Karpas-422 (cell line): Measurements from ENCODE around the gene TNIP3. TPM values are rescaled to one million over a fixed set of nuclear protein-coding genes. Genes with fewer than 3 reads are reported as not detected.

Experiments
- DNase-seq: peaks from one replicate; pipeline ENCODE4 v3.0.0-alpha.2; 2015
- H2AFZ ChIP-seq: fragments of 200-600 bp; sonication (generic); 2 replicates; pipeline ENCODE4 v1.6.1; 2014; ENCODE audit warnings: antibody characterized with exemption, low read length, mixed read lengths
- H3K27ac ChIP-seq: fragments of 200-600 bp; sonication (generic); 2 replicates; pipeline ENCODE4 v1.5.1; 2014; ENCODE audit warnings: mild to moderate bottlenecking, low read length, moderate library complexity
- H3K27me3 ChIP-seq: fragments of 200-600 bp; sonication (generic); 2 replicates; pipeline ENCODE4 v1.6.1; 2014; ENCODE audit warnings: low read length, mixed read lengths
- H3K36me3 ChIP-seq: fragments of 200-600 bp; sonication (generic); 2 replicates; pipeline ENCODE4 v1.6.1; 2014; ENCODE audit warnings: low read length, mixed read lengths; ENCODE audit not compliant: insufficient read depth
- H3K4me1 ChIP-seq: fragments of 200-600 bp; sonication (generic); 2 replicates; pipeline ENCODE4 v1.6.1; 2014; ENCODE audit warnings: mild to moderate bottlenecking, low read length, mixed read lengths
- H3K4me2 ChIP-seq: fragments of 200-600 bp; sonication (generic); 2 replicates; pipeline ENCODE4 v1.6.1; 2014; ENCODE audit warnings: low read length, low read depth, mild to moderate bottlenecking; ENCODE audit not compliant: poor library complexity, severe bottlenecking
- H3K4me3 ChIP-seq: fragments of 200-600 bp; sonication (generic); 2 replicates; pipeline ENCODE4 v1.5.1; 2014; ENCODE audit warnings: mild to moderate bottlenecking, antibody characterized with exemption, low read length, mixed read lengths
- H3K79me2 ChIP-seq: fragments of 200-600 bp; sonication (generic); 2 replicates; pipeline ENCODE4 v1.6.1; 2014; ENCODE audit warnings: mild to moderate bottlenecking, low read length, mixed read lengths
- H3K9ac ChIP-seq: fragments of 200-600 bp; sonication (generic); 2 replicates; pipeline ENCODE4 v1.6.0; 2014; ENCODE audit warnings: low read length
- H3K9me2 ChIP-seq: fragments of 200-600 bp; sonication (generic), shearing (Covaris generic); replicated peaks from 2 replicates; pipeline ENCODE4 v1.6.0; 2014; ENCODE audit warnings: mild to moderate bottlenecking, low read length, moderate library complexity; ENCODE audit not compliant: insufficient read depth
- H3K9me3 ChIP-seq: fragments of 300-700, 200-600 bp; sonication (generic); 2 replicates; pipeline ENCODE4 v1.6.1; 2014; ENCODE audit warnings: low read length, mixed read lengths
- H4K20me1 ChIP-seq: fragments of 200-600 bp; sonication (generic); 2 replicates; pipeline ENCODE4 v1.6.1; 2014; ENCODE audit warnings: mild to moderate bottlenecking, antibody characterized with exemption, low read length, low read depth; ENCODE audit not compliant: insufficient read depth
- total RNA-seq: library from RNA; depleted of rRNA; stranded (reverse); fragments of >200 nt; shearing (Covaris generic); gene quantifications from 2 replicates; pipeline ENCODE4 v1.2.3, GENCODE V29; 2014; ENCODE audit warnings: low replicate concordance

TNIP3 gene
- total RNA-seq, 1 experiment from 2014 or later = not detected

GRCh38 chr4:121139533-121140222, 24.4 kb downstream of the TNIP3 start:
- Histone ChIP-seq H3K4me2 (no peak overlapping the region), H3K27me3 (0 out of 2 replicates have a peak, but pooled peaks cover 2% of the 10 kb centered on the region), H3K79me2 (no peaks in the 10 kb centered on the region), H4K20me1 (no peaks in the 10 kb centered on the region), H3K4me1 (no peaks in the 10 kb centered on the region), H3K4me3 (no peak overlapping the region), H3K9ac (no peak overlapping the region), H2AFZ (no peak overlapping the region), H3K36me3 (no peaks in the 10 kb centered on the region), H3K9me2 (no peaks in the 10 kb centered on the region), H3K27ac (no peak overlapping the region), H3K9me3 (no peaks in the 10 kb centered on the region)
- DNase-seq = no peak

GRCh38 chr4:121138039-121138825, 25.9 kb downstream of the TNIP3 start:
- no peak for DNase-seq

GRCh38 chr4:121130326-121130660, 33.8 kb downstream of the TNIP3 start:
- no peak for DNase-seq
- no peaks in the 10 kb centered on the region for H4K20me1 ChIP-seq
- no peaks in the 10 kb centered on the region for H3K9me2 ChIP-seq

More at GRCh38 chr4:121138039-121138825, 25.9 kb downstream of the TNIP3 start:
- Histone ChIP-seq H3K27ac (no peak overlapping the region), H3K4me3 (no peak overlapping the region), H3K9ac (no peak overlapping the region), H2AFZ (no peak overlapping the region), H3K27me3 (no peaks in the 10 kb centered on the region), H3K4me2 (no peak overlapping the region), H3K9me3 (no peaks in the 10 kb centered on the region), H3K9me2 (no peaks in the 10 kb centered on the region), H3K79me2 (no peaks in the 10 kb centered on the region), H4K20me1 (no peaks in the 10 kb centered on the region), H3K36me3 (no peaks in the 10 kb centered on the region), H3K4me1 (no peaks in the 10 kb centered on the region)

GRCh38 chr4:121129606-121130325, 34.4 kb downstream of the TNIP3 start:
- Histone ChIP-seq H4K20me1 (no peaks in the 10 kb centered on the region), H3K9me2 (no peaks in the 10 kb centered on the region), H3K9me3 (no peaks in the 10 kb centered on the region), H3K27me3 (no peaks in the 10 kb centered on the region), H3K4me1 (no peaks in the 10 kb centered on the region), H2AFZ (no peak overlapping the region), H3K27ac (no peak overlapping the region), H3K4me3 (no peak overlapping the region), H3K36me3 (no peaks in the 10 kb centered on the region), H3K4me2 (no peak overlapping the region), H3K79me2 (no peaks in the 10 kb centered on the region), H3K9ac (no peak overlapping the region)
- DNase-seq = no peak

More at GRCh38 chr4:121130326-121130660, 33.8 kb downstream of the TNIP3 start:
- no peak overlapping the region for H3K27ac ChIP-seq
- no peak overlapping the region for H3K4me2 ChIP-seq
- H2AFZ ChIP-seq = no peak overlapping the region
- no peaks in the 10 kb centered on the region for H3K9me3 ChIP-seq
- no peaks in the 10 kb centered on the region for H3K36me3 ChIP-seq
- H3K4me3 ChIP-seq = no peak overlapping the region
- no peaks in the 10 kb centered on the region for H3K4me1 ChIP-seq
- no peak overlapping the region for H3K9ac ChIP-seq
- no peaks in the 10 kb centered on the region for H3K27me3 ChIP-seq
- H3K79me2 ChIP-seq = no peaks in the 10 kb centered on the region

- no peak for DNase-seq
- no peaks in the 10 kb centered on the region for H3K9me2 ChIP-seq
- no peak overlapping the region for H3K9ac ChIP-seq
- H3K4me2 ChIP-seq = no peak overlapping the region
- H3K79me2 ChIP-seq = no peaks in the 10 kb centered on the region
- no peaks in the 10 kb centered on the region for H4K20me1 ChIP-seq
- H3K4me1 ChIP-seq = no peaks in the 10 kb centered on the region
- no peak overlapping the region for H2AFZ ChIP-seq
- H3K9me3 ChIP-seq = no peaks in the 10 kb centered on the region
- no peak overlapping the region for H3K4me3 ChIP-seq
- no peak overlapping the region for H3K27ac ChIP-seq
- no peaks in the 10 kb centered on the region for H3K27me3 ChIP-seq
- H3K36me3 ChIP-seq = no peaks in the 10 kb centered on the region
These were observed 37.0 kb downstream of the TNIP3 start for GRCh38 chr4:121127100-121127499.

GRCh38 chr4:121126449-121127006, 37.6 kb downstream of the TNIP3 start:
- H3K4me2 ChIP-seq = no peak overlapping the region
- H3K79me2 ChIP-seq = no peaks in the 10 kb centered on the region
- no peak overlapping the region for H3K27ac ChIP-seq
- no peaks in the 10 kb centered on the region for H3K9me3 ChIP-seq
- H3K9ac ChIP-seq = no peak overlapping the region
- H3K9me2 ChIP-seq = no peaks in the 10 kb centered on the region
- no peaks in the 10 kb centered on the region for H3K4me1 ChIP-seq
- no peak overlapping the region for H3K4me3 ChIP-seq
- no peaks in the 10 kb centered on the region for H3K36me3 ChIP-seq
- H2AFZ ChIP-seq = no peak overlapping the region
- no peaks in the 10 kb centered on the region for H4K20me1 ChIP-seq
- no peaks in the 10 kb centered on the region for H3K27me3 ChIP-seq
- DNase-seq = no peak

GRCh38 chr4:121125498-121125885, 38.6 kb downstream of the TNIP3 start:
- Histone ChIP-seq H3K79me2 (no peaks in the 10 kb centered on the region), H2AFZ (no peak overlapping the region), H3K9me3 (no peaks in the 10 kb centered on the region), H3K4me2 (no peak overlapping the region), H3K9me2 (no peaks in the 10 kb centered on the region), H3K27ac (no peak overlapping the region), H3K4me1 (no peaks in the 10 kb centered on the region), H3K36me3 (no peaks in the 10 kb centered on the region), H3K4me3 (no peak overlapping the region), H3K27me3 (no peaks in the 10 kb centered on the region), H3K9ac (no peak overlapping the region), H4K20me1 (no peaks in the 10 kb centered on the region)
- DNase-seq = no peak

- no peak overlapping the region for H2AFZ ChIP-seq
- H3K79me2 ChIP-seq = no peaks in the 10 kb centered on the region
- DNase-seq = no peak
These were observed 41.5 kb downstream of the TNIP3 start for GRCh38 chr4:121122661-121123060.

More at GRCh38 chr4:121122661-121123060, 41.5 kb downstream of the TNIP3 start:
- Histone ChIP-seq H3K4me1 (no peaks in the 10 kb centered on the region), H3K4me3 (no peak overlapping the region), H3K9me3 (no peaks in the 10 kb centered on the region), H3K27ac (no peak overlapping the region), H3K27me3 (no peaks in the 10 kb centered on the region), H3K9me2 (no peaks in the 10 kb centered on the region), H3K9ac (no peak overlapping the region), H4K20me1 (no peaks in the 10 kb centered on the region), H3K4me2 (no peak overlapping the region), H3K36me3 (no peaks in the 10 kb centered on the region)
